Forelimb muscle (tissue), 1 donor: ENCODE data around the gene MTOR. TPM values are rescaled to one million over a fixed set of nuclear protein-coding genes. Genes with fewer than 3 reads are reported as not detected.
"Not testable (repeated sequence)": the region's sequence is repeated elsewhere in the genome, so short reads cannot be mapped to it uniquely, and the experiment has no call there.

Experiments
- DNase-seq: peaks from one replicate; pipeline ENCODE4 v3.0.0-alpha.2; 2013; ENCODE audit warnings: low read depth
- polyA plus RNA-seq: library from polyadenylated mRNA; unstranded; fragments of 120-200 nt; gene quantifications from one replicate; pipeline ENCODE4 v1.2.1, GENCODE V29; 2013; ENCODE audit not compliant: insufficient read length

Gene MTOR
- polyA plus RNA-seq, 1 donor, result 27.8 TPM

DNA sequence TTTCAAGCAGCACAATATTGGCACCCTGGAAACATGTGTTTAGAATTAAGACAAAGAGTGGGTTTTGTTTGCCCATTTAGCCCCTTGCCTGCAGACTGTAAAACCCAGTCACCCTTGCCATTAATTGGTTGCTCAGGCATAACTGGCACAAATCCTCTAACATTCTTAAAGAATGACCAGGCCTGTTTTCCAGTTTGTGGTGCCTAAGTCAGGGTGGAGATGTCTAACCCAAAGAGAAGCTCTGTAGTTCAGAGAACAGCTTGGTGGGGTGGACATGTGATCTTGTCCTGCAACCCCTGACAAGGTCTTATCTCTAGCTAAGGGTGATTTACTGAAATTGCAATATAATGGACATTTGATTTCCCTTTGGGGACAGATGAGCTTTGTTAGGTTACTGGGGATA, 82.0 kb downstream of the MTOR start:
- no peak for DNase-seq

DNA sequence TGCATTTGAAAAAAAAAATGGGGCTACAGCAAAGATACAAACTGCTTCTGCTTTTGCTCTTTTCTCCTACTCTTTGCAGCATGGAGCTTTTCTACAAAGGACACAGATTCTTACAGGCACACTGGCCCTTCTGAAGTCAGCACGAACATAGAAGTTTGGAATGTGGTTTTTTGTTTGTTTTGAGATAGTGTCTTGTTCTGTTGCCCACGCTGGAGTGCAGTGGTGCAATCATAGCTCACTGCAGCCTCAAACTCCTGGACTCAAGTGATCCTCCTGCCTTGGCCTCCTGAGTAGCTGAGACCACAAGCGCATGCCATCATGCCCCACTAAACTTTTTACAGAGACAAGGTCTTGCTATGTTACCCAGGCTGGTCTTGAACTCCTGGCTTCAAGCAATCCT, 82.6 kb downstream of the MTOR start:
- DNase-seq, result not testable (repeated sequence)

DNA sequence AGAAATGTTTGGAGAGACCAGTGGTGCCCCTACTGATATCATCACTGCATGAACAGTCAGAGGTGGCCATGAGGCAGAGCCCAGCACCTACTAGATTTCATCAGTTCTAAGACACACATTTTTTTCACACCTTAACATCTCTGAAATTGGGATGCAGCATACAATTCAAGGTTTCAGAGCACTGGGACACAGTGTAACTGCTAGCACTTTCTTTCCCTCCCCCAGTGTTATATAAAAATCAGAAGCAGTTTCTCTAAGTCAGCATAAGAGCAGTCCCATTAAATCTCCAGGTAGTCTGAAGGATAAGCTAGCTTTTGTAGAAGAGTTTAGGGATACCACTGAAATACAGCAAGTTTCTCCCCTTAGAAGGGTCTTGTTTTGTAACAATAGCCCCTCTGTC, 83.2 kb downstream of the MTOR start:
- no peak for DNase-seq

DNA sequence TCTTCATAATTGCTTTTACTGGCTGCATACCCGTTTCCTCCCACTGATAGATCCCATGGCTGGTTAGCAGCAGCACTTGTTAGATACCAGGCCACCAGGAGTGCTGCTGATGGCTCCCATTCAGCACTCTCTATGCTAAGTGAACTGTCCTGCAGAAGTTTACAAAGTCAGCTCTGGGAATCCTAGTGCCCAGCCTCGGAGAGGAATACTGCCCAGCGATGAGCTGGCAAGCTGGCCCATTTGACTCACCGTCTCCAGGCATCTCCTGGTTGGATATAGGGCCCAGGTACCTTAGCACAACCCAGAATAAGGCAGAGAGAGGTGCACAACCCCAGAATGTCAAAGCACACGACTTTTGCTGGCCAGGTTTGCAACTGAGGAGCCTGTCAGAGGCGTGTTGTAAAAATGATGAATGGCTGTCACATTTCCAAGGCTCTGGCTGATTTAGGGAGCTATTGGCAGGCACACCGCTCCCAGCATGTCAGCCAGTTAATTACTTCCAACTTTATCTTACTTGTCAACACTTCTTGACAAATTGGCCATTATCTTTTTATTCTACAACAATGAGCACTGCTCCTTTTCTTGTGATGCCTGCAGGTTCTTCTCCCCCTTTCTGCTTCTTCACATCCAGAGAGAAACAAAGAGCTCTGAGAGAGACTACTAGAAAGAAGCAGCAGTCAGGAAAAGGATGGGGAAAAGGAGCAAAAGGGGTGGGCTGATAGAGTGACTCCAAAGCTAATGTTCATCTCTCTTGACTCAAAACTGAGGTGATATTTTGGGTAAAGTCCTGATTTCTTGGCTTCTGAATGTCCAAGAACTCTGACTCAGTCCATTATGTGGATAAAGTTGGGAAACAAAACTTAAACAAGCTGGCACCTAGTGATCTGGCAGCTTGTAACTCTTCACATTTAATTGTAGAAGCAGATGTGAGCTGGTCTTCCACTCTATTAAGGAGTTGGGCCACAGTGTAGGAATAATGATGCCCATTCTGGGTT, 84.0 kb downstream of the MTOR start:
- DNase-seq, result no peak

DNA sequence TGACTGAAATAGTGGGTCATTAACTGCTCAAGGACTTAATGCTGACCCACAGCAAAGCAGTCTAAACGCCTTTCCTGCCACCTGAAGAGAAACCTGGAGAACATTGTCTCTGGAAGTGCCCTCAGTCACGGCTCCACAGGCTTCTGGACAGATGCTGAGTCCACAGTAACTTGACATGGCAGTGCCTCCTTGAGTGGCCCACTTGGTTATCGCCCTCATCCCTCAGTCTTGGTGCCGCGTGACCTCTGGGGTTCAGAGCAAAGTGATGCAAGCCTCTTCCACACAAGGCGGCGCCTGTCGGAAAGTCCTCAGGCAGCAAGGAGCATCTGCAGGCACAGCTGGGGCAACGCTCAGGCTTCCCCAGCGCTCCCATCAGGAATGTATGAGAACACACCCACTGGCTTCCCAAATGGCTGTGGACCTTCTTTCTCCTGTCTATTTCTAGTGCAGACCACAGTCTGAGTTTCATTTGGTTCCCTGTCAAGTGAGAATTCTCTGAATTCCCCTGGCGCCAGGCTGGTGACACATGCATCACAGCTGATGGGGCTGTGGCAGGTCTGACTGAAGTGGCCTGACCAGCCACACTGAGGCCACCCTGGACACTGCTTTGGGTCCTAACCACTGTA, 86.2 kb downstream of the MTOR start:
- no peak for DNase-seq

DNA sequence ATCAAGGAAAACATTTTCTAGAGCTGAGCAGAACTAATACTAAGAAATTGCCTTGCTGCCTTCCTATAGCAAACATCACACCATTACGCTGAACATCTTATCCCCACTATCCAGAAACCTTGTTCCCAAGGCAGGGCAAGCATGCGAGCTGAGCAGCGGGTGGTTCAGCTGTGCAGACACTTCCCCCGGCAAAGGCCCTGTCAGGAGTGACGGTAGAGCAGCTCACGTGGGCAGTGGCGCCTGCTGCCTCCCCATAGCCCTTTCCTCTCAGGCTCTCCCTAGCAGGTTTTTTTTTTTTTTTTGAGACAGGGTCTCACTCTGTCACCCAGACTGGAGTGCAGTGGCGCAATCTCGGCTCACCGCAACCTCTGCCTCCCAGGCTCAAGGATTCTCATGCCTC, 86.9 kb downstream of the MTOR start:
- no peak for DNase-seq

DNA sequence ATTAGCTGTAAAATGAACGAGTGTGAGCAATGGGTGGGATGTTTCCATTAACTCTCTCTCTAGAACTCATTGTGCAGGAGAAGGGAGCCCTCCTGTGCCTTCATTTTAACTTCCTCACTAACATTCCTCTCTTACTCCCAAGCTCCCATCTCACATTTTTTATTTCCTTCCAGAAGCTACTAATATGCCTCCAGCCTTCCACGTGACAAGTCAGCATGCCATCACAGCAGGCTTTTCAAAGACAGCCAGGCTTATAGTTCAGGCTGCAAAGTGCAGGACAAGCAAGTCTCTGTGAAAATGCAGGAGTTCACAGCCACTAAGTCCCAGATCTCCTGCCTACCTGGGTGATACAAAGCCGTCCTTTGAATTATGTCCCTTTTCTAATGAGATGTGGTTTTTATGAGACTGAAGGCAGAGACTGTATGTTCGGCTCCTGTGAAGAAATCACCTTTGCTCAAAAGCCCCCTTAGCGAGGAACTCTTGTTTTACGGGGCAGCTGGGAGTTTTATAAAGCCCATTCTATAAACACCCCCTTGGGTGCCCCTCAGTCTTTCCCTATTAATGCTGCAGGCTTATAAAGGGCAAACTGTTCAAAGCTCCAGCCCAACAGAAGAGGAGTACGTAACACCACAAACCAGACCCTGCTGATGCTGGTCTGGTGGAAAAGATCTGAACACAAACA, 87.9 kb downstream of the MTOR start:
- no peak for DNase-seq

DNA sequence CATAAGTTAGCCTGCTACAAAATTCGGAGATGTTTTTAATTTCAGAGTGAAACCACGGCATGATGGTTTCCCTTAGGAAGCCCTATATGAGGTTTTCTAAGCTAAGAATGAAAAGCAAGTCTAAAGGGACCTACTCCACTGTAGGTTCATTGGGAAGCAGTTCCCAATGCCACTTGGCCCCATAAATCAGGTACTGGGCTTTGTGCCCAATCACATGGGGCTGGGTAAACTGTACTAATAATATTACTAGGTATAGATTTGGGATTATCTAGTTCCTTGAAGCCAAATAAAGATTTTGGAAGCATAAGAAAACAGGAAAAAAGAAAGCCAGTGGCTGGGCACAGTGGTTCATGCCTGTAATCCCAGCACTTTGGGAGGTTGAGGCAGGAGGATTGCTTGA, 92.2 kb downstream of the MTOR start:
- no peak for DNase-seq

DNA sequence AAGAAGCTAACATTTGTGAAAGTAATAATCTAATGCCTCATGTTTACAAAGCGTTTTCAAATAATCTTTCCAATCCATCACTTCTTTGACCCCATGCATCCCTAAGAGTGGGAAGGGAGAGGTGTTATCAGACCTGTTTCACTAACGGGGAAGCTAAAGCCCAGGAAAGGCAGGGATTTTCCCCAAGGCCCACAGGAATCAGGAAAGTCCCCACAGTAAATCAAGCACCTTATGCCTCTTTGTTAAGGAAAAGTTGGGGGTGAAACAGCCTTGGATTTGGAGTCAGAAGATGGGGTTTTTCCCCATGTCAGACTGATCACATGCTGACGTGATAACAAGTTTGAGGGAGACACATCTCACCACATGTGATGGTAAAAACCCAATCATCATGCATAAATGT, 93.1 kb downstream of the MTOR start:
- DNase-seq, result no peak

DNA sequence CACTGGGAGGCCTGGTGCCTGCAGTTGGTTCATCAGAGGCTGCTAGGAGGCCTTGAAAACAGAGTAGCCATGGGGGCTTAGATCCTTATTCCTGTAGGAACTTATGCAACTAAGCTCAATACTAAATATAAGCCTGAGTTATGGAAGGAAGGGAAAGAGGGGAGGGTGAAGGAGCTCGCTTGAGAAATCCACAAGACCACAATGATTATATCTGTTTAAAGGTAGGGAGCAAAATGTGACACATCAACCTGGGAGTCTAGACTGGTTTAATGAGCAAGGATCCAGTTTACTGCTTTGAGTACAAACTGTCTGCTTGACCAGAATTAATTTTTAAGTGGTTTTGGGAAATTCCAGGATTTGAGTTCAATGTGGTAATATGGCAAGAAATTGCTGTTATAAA, 93.6 kb downstream of the MTOR start:
- no peak for DNase-seq

DNA sequence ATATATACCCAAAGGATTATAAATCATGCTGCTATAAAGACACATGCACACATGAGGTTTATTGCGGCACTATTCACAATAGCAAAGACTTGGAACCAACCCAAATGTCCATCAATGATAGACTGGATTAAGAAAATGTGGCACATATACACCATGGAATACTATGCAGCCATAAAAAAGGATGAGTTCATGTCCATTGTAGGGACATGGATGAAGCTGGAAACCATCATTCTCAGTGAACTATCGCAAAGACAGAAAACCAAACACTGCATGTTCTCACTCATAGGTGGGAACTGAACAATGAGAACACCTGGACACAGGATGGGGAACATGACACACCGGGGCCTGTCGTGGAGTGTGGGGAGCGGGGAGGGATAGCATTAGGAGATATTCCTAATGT, 95.6 kb downstream of the MTOR start:
- not testable (repeated sequence) for DNase-seq

DNA sequence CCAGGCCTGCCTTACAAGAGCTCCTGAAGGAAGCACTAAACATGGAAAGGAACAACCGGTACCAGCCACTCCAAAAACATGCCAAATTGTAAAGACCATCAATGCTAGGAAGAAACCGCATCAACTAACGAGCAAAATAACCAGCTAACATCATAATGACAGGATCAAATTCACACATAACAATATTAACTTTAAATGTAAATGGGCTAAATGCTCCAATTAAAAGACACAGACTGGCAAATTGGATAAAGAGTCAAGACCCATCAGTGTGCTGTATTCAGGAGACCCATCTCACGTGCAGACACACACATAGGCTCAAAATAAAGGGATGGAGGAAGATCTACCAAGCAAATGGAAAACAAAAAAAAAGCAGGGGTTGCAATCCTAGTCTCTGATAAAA, 99.6 kb downstream of the MTOR start:
- not testable (repeated sequence) for DNase-seq

DNA sequence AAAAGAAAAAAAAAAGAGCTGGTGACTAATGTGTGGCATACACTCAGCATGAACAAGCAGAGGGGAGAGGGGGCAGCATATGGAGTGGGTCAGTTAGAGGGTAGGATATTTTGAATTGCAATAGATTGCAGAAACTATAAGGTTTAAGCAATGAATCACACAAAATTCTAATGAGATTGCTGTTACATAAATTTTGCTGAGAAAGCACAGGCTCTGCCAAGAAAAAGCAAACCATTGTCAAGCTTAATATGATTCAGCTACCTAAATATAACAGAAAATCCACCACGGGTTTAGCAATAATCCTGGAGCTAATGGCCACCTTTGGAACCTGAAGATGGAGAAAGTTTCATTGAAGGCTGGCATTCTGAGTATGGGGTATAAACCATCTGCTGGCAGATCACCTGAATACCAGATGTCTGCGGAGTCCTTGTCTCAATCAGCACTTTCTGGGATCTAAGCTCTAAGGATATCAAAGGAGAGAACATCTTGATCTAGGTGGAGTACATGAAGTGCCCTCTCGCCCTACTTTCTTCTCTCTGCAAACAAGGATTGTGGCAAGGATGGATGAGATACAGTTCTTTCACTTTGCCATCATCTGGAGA, 103.5 kb downstream of the MTOR start:
- DNase-seq, result no peak

DNA sequence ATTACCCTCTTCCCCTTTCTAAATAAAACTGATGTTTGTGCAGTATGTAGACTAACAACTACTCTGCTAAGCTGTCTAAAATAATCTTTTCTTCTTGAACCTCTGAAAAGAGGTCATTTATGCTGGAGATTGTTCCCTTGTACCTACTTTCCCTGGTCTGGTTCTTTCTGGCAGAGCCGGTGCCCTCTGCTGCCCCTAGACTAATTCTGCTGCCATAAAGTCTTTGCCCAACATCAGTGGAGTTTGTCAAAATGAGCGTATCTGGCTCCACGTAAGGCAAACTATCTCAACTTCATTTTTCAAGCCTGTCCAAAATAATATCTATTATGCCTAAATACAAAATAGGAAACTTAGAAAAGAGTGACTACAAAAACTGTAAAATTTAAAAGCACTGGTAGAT, 104.1 kb downstream of the MTOR start:
- no peak for DNase-seq

DNA sequence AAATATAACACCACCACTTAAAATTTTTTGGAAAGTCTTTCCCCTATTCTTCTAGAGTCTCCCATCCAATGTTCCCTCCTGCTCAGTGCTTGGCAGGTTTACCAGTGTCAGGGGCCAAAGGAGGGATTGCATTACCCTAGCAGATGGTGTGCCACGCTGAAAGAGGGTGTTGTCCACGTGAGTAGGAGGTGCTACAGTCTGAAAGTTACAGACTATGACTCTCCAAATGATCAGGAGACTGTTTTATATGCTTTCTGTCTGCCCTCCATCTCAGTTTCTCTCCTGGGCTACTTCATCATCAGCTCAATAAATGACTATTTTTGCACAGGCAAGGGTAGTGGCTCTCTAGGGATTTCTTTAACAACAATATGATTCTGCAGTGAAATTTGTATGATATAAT, 104.5 kb downstream of the MTOR start:
- DNase-seq, result no peak

DNA sequence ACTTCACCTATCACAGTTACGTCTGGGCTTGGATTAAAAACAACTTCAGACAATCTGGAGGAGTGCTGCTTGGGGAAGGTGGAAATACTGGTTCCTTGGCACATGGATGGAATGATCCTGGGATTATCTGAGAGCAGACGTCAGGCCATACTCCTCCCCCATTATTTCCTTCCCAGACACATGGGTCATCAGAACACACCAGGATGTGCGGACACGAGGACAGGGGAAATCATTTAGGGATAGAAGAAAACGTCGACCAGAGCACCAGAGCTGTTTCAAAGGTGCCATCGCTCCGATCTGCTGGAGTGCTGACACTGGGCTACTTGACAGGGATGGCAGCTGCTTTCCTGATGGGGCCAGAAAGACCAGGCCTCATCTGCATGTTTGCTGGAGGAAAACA, 105.0 kb downstream of the MTOR start:
- DNase-seq, result no peak

DNA sequence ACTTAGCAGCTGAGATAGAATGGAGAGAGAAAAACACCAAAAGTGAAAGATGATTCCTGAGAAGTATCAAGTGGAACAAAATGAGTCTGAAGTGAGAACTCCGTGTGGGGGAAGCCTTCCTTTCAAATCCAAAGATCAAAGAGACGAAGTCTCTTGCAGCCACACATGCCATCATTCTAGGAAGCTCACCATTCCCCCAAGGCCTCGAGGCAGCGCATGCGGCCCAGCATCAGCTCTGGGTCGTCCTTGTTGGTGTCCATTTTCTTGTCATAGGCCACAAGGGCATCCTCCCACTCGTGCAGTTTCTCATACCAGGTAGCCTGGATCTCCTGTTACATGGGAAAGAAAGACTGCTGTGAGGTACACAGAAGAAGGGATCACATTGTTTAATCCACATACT, 105.4 kb downstream of the MTOR start:
- DNase-seq, result no peak

DNA sequence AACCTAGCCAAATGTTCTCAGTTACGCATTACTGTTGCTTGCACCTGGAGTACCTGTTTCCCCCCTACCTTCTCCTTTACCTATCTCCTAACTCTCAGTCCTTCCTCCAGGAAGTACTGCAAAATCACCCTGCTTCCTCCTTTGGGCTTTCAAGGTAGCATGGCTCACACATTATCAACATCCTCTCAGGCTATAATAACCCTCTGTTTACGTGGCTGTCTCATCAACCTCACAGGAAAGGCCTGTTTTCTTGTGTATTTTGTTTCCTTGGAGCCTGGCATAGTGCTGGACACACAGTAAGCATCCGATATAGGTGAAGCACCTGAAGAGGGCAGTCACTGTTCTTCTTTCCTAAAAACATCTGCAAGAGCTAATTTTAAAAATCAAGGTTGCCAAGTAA, 105.9 kb downstream of the MTOR start:
- DNase-seq, result no peak

DNA sequence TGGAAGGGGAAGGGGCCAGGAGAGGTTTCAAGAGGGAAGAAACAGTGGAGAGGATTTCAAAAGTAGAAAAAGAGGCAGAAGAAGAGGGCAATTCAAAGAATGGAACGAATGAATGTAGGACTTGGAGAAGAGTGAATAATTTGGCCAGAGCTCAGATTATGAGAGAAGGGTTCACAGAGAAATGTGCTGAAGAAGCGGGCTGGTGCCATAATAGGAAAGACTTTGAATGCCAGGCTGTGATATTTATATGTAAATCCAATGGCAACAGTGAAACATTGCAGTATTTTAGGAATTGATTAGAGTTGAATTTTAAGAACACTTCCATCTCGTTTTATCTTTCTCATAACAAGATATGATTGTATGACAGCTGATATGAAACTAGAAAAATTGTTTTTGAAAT, 109.2 kb downstream of the MTOR start:
- no peak for DNase-seq

DNA sequence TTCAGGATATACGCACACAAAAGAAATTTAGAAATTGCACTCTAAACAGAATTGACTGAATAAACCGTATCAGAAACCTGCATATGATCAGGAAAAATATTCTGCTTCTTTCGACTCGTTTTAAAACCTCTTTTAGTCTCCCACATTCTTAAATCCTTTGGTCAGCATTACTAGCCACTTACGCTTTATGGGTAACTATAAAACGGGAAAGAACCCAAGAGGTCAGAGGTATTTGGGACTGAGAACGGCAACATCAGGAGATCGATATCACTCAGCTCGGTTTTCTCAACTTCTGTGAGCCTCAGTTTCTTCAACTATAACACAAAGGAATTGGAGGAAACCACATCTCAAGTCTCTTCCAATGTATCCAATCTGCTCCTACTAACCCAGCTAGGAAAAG, 109.6 kb downstream of the MTOR start:
- no peak for DNase-seq

DNA sequence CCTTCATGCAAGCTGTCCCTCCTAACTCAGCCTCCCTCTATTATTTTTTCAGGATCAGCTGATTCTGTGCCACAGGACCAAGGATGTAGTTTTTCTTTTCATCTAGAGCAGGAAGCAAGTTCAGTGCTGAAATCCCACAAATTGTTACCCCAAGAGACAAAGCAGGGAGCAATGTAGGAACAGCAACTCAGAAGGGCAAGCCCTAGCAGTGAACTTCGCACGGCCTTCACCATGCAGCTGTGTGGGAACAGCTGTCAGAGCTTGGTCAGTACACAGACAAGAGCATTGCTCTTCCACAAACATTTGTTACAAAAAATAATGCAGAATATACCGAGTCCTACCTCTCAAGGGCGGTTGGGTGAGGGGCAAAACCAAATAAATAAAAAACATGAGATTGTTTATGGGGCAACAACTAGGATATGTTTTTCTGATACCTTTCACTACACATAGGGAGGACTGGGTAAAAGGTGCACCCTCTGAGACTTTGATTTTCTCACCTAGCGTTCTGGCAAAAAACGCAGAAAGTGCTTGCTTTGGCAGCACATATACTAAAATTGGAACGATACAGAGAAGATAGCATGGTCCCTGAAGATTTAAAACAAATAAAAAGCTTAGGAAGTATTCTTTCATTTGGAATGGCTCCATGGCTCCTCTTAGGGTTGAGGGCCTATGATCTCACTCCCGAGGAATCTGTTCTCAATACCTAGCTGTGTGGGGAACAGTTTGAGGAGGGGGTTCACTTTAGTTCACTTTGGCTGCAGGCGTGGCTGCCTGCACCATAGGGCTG, 110.3 kb downstream of the MTOR start:
- no peak for DNase-seq
